Activated T-cell treated with anti-CD3 and anti-CD28 coated beads for 1 hour (primary cell): Measurements from ENCODE around the gene NXPE3.
"Not testable (repeated sequence)": the region's sequence is repeated elsewhere in the genome, so short reads cannot be mapped to it uniquely, and the experiment has no call there.

ENCODE experiments used
- DNase-seq: peaks from one replicate; pipeline ENCODE4 v3.0.0-alpha.2; 2020; ENCODE audit warnings: low read depth

Gene NXPE3

GRCh38 chr3:101851850-101852714 is 73.1 kb downstream of the NXPE3 start:
- no peak for DNase-seq

- DNase-seq = no peak
Measured at GRCh38 chr3:101852983-101853840, 74.2 kb downstream of the NXPE3 start.

GRCh38 chr3:101853982-101854381 is 75.0 kb downstream of the NXPE3 start:
- no peak for DNase-seq

GRCh38 chr3:101854608-101855304 is 75.7 kb downstream of the NXPE3 start:
- DNase-seq = no peak

GRCh38 chr3:101857301-101857741 is 78.3 kb downstream of the NXPE3 start:
- no peak for DNase-seq

- no peak for DNase-seq
Measured at GRCh38 chr3:101858464-101859030, 79.5 kb downstream of the NXPE3 start.

- no peak for DNase-seq
Measured at GRCh38 chr3:101859882-101860448, 81.0 kb downstream of the NXPE3 start.

GRCh38 chr3:101861212-101861788 is 82.3 kb downstream of the NXPE3 start:
- DNase-seq = no peak

GRCh38 chr3:101861789-101862415 is 82.9 kb downstream of the NXPE3 start:
- DNase-seq = no peak

GRCh38 chr3:101862416-101863165 is 83.6 kb downstream of the NXPE3 start:
- no peak for DNase-seq

GRCh38 chr3:101864926-101865325 is 85.9 kb downstream of the NXPE3 start:
- DNase-seq = not testable (repeated sequence)

- no peak for DNase-seq
Measured at GRCh38 chr3:101865751-101866509, 86.9 kb downstream of the NXPE3 start.

- no peak for DNase-seq
Measured at GRCh38 chr3:101867511-101867910, 88.5 kb downstream of the NXPE3 start.

GRCh38 chr3:101867996-101868395 is 89.0 kb downstream of the NXPE3 start:
- DNase-seq = no peak

- no peak for DNase-seq
Measured at GRCh38 chr3:101868534-101869464, 89.8 kb downstream of the NXPE3 start.

- no peak for DNase-seq
Measured at GRCh38 chr3:101870138-101870537, 91.1 kb downstream of the NXPE3 start.

GRCh38 chr3:101873619-101874018 is 94.6 kb downstream of the NXPE3 start:
- no peak for DNase-seq

GRCh38 chr3:101876142-101876541 is 97.1 kb downstream of the NXPE3 start:
- DNase-seq = no peak
